ENCODE data around the gene IRX6.

IRX6 gene

GRCh38 chr16:55294129-55294528 is 29.9 kb upstream of the IRX6 start:
- no peak for TF ChIP-seq CTCF (conservative IDR thresholded peaks at IDR 0.05; ENCODE audit: low read depth, low read length)
- no peak for DNase-seq (ENCODE audit: low read depth)
- no peak overlapping the region for H3K4me3 ChIP-seq (ENCODE audit: low read length)

- DNase-seq (ENCODE audit: low read depth), result no peak
- no peak for TF ChIP-seq CTCF (conservative IDR thresholded peaks at IDR 0.05; ENCODE audit: low read depth, low read length)
- H3K4me3 ChIP-seq (ENCODE audit: low read length), result no peak overlapping the region
Measured at GRCh38 chr16:55294931-55295342, 29.1 kb upstream of the IRX6 start.

GRCh38 chr16:55297062-55297909 is 26.7 kb upstream of the IRX6 start:
- no peak overlapping the region for H3K4me3 ChIP-seq (ENCODE audit: low read length)
- TF ChIP-seq CTCF (conservative IDR thresholded peaks at IDR 0.05; ENCODE audit: low read depth, low read length), result no peak
- DNase-seq (ENCODE audit: low read depth), result no peak

- no peak overlapping the region for H3K4me3 ChIP-seq (ENCODE audit: low read length)
- DNase-seq (ENCODE audit: low read depth), result no peak
- TF ChIP-seq CTCF (conservative IDR thresholded peaks at IDR 0.05; ENCODE audit: low read depth, low read length), result no peak
Measured at GRCh38 chr16:55297910-55298479, 26.0 kb upstream of the IRX6 start.

- H3K4me3 ChIP-seq (ENCODE audit: low read length), result no peak overlapping the region
- no peak for TF ChIP-seq CTCF (conservative IDR thresholded peaks at IDR 0.05; ENCODE audit: low read depth, low read length)
- no peak for DNase-seq (ENCODE audit: low read depth)
Measured at GRCh38 chr16:55301385-55302008, 22.5 kb upstream of the IRX6 start.

GRCh38 chr16:55302635-55303034 is 21.4 kb upstream of the IRX6 start:
- DNase-seq (ENCODE audit: low read depth), result no peak
- no peak for TF ChIP-seq CTCF (conservative IDR thresholded peaks at IDR 0.05; ENCODE audit: low read depth, low read length)

More at GRCh38 chr16:55302635-55303034, 21.4 kb upstream of the IRX6 start:
- H3K4me3 ChIP-seq (ENCODE audit: low read length), result no peak overlapping the region
